ENCODE data around the gene RNF113B. TPM values are rescaled to one million over a fixed set of nuclear protein-coding genes. Genes with fewer than 3 reads are reported as not detected.
A peak's percentile ranks its signal among the peaks of the same experiment; 100 is the strongest.

RNF113B gene
- total RNA-seq, 1 donor from 2014 or later, result not detected

DNA sequence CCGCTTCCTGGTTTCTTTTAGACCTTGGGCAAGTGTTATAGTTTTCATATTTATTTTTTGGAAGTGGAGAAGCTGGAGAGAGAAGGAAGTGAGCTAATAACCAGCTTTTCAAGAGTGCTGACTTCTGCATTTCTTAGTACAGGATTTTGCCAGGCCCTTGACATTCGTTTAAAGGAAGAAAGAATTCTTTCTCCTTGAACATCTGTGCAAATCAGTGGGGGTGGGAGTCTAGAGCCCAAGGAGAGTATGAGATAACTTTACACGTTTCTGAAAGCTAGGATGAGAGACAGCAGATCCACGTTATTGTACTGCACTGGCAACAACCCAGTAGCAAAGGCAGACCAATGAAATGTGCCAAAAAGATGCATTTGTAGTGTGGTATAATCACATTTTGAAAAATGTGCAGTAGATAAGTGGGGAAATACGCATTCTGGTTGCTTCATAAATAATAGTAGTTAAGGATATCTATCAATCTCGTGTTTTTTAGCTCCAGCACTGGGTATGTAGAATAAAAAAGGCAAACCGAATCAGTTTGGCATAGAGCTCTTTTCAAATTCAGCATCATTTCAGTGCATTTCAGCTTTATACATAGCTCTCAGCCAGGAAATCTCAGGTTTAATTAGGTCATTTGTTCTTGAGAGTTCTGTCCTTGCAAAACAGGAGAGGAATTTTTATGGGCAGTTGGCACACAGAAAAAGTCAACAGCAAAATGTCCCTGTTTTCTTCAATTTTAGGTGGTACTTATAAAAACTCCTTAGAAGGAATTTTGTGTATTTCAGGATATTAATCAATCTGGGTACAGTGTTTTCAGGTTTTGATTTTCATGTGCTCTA is 4.3 kb downstream of the RNF113B start:
- no peak for DNase-seq (ENCODE audit: low spot score)
- Mint-ChIP-seq H3K36me3 (ENCODE audit: low read depth) (peaks cover 8% of the 10 kb centered on the region), H3K9me3 (ENCODE audit: low read depth) (peaks cover 4% of the 10 kb centered on the region), H3K27ac (ENCODE audit: unreplicated experiment) (peak overlapping the region; percentile 98), H3K4me1 (ENCODE audit: low read depth) (peaks cover 89% of the 10 kb centered on the region), H3K4me3 (ENCODE audit: unreplicated experiment) (peak overlapping the region; percentile 55), H3K27me3 (ENCODE audit: low read depth) (no peaks in the 10 kb centered on the region)
- TF ChIP-seq, protein P1, sequence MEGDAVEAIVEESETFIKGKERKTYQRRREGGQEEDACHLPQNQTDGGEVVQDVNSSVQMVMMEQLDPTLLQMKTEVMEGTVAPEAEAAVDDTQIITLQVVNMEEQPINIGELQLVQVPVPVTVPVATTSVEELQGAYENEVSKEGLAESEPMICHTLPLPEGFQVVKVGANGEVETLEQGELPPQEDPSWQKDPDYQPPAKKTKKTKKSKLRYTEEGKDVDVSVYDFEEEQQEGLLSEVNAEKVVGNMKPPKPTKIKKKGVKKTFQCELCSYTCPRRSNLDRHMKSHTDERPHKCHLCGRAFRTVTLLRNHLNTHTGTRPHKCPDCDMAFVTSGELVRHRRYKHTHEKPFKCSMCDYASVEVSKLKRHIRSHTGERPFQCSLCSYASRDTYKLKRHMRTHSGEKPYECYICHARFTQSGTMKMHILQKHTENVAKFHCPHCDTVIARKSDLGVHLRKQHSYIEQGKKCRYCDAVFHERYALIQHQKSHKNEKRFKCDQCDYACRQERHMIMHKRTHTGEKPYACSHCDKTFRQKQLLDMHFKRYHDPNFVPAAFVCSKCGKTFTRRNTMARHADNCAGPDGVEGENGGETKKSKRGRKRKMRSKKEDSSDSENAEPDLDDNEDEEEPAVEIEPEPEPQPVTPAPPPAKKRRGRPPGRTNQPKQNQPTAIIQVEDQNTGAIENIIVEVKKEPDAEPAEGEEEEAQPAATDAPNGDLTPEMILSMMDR (IDR thresholded peaks at IDR 0.05), result no peak

DNA sequence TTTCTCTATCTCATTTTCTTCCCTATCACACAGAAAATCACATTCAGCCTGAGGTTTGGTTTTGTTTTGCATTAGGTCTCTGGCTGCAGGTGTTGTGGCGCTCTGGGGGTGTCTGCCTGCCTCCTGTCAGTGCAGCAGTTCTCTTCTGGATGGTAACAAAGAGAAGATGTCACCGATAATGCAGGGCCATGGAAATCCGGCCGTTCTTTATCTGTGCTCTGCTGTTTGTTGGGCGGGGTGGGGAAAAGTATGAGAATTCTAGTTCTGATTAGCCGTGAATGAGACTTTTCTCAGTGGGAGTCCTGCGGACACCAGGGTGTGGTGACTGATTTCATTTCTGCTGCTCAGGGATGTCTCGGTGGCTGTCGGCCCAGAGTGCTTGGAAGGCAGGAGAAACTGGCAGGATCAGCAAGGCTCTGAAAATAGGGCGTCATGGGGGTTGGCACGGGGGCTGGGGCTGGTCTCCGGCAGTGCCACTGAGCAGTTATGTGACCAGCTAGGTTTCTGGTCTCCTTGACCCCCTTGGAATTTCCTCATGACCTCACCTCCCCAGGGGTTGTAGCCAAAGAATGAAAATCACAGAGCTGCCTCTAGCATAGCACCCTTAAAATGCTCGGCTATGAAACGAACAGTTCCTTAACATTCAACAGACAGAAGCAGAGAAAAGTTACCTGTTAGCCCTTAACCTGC is 5.0 kb downstream of the RNF113B start:
- Mint-ChIP-seq H3K27ac (ENCODE audit: unreplicated experiment) (peak overlapping the region; percentile 98), H3K9me3 (ENCODE audit: low read depth) (peaks cover 4% of the 10 kb centered on the region), H3K36me3 (ENCODE audit: low read depth) (peaks cover 5% of the 10 kb centered on the region), H3K27me3 (ENCODE audit: low read depth) (no peaks in the 10 kb centered on the region), H3K4me3 (ENCODE audit: unreplicated experiment) (peak overlapping the region; percentile 55), H3K4me1 (ENCODE audit: low read depth) (peaks cover 88% of the 10 kb centered on the region)
- DNase-seq (ENCODE audit: low spot score), result no peak
- TF ChIP-seq, protein P1 (IDR thresholded peaks at IDR 0.05), result no peak

DNA sequence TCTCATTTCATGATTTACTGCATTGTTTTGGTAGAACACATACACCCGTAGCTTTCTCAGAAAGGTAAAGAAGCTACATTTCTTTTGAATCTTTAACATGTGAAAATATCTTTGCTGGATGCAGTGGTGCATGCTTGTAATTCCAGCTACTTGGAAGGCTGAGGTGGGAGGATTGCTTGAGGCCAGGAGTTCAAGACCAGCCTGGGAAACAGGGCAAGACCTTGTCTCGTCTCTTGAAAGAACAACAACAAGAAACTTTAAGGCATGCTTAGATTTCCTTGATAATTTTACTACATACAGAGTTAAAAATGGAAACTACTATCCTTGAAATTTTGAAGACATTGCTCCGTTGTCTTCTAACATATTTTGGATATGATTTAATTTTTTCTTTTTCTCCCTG is 7.7 kb downstream of the RNF113B start:
- H3K4me1 Mint-ChIP-seq (ENCODE audit: low read depth), result peaks cover 74% of the 10 kb centered on the region
- H3K27ac Mint-ChIP-seq (ENCODE audit: unreplicated experiment), result peak overlapping the region; percentile 78
- DNase-seq (ENCODE audit: low spot score), result no peak
- no peak overlapping the region for H3K4me3 Mint-ChIP-seq (ENCODE audit: unreplicated experiment)
- H3K27me3 Mint-ChIP-seq (ENCODE audit: low read depth), result no peaks in the 10 kb centered on the region
- TF ChIP-seq, protein P1 (IDR thresholded peaks at IDR 0.05), result no peak
- peaks cover 4% of the 10 kb centered on the region for H3K9me3 Mint-ChIP-seq (ENCODE audit: low read depth)
- H3K36me3 Mint-ChIP-seq (ENCODE audit: low read depth), result peaks cover 4% of the 10 kb centered on the region

DNA sequence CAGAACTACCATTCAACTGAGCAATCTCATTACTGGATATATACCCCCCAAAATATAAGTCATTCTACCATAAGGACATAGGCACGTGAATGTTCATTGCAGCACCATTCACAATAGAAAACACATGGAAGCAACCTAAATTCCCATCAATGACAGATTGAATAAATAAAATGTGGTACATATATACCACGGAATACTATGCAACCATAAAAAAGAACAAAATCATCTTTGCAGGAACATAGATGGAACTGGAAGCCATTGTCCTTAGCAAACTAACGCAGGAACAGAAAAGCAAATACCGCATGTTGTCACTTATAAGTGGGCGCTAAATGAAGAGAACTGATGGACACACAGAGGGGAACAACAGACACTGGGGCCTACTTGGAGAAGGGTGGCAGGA is 14.1 kb downstream of the RNF113B start:
- H3K27ac Mint-ChIP-seq (ENCODE audit: unreplicated experiment), result no peak overlapping the region

More for the DNA sequence above, 14.1 kb downstream of the RNF113B start:
- TF ChIP-seq, protein P1 (IDR thresholded peaks at IDR 0.05), result no peak
- Mint-ChIP-seq H3K36me3 (ENCODE audit: low read depth) (peaks cover 12% of the 10 kb centered on the region), H3K4me1 (ENCODE audit: low read depth) (peaks cover 36% of the 10 kb centered on the region), H3K4me3 (ENCODE audit: unreplicated experiment) (no peak overlapping the region), H3K9me3 (ENCODE audit: low read depth) (no peaks in the 10 kb centered on the region), H3K27me3 (ENCODE audit: low read depth) (no peaks in the 10 kb centered on the region)
- DNase-seq (ENCODE audit: low spot score), result no peak
